HG03457 (cell line): ENCODE data around the gene MED17.

Experiments
- ATAC-seq: cut with Tn5 transposase; IDR thresholded peaks from one replicate; pipeline ENCODE4 v1.9.1; 2021; ENCODE audit warnings: moderate number of reproducible peaks; ENCODE audit not compliant: unreplicated experiment

MED17 gene

GRCh38 chr11:93814966-93815633 is 31.0 kb downstream of the MED17 start:
- ATAC-seq = no peak

DNA sequence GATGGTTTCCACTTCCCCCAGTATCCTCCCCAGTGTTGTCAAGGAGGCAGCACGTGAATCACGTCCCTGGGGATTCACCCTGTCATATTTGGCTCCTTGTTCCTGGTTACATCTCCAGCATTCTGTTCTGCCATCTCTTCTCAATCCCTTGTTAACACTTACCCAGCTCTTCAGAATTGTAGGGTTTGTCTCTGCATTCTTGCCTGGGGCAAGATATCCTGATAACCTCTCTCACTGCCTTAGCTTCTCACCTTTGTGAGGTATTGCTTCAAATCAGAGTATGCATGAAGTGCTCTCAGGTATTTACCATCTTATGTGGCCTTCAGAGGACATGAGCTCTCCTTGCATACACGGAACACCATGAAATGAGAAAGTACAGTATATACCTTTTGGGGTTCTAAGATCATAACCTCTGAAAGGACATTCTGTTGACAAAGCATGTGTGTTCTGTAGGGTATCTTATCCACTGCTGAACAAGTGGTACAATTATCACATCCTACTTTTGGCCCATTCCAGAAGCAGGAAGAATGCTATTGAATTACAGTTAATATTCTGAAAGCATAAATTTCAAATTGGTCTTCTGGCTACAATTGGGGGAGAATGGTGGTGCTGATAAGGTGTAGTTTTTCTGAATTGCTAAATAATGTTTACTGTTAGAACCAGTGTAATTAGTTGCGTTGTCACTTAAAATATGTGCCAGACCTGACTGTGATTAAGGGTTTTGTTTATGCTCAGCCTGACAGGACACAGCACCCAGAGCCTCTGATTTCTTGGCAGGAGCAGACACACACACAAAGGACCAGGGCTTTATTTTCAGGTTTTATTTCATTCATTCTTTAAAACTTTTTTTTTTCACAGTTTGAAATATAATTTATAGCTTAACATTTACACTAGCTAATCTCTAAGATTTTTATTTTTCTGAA is 33.6 kb downstream of the MED17 start:
- ATAC-seq = no peak

GRCh38 chr11:93819966-93820695 is 36.0 kb downstream of the MED17 start:
- ATAC-seq = no peak

GRCh38 chr11:93820847-93821246 is 36.8 kb downstream of the MED17 start:
- ATAC-seq = no peak

GRCh38 chr11:93821617-93822016 is 37.5 kb downstream of the MED17 start:
- ATAC-seq = no peak

- ATAC-seq = no peak
These were observed 38.3 kb downstream of the MED17 start for GRCh38 chr11:93822359-93822758.

- ATAC-seq = no peak
These were observed 39.1 kb downstream of the MED17 start for GRCh38 chr11:93823210-93823609.

DNA sequence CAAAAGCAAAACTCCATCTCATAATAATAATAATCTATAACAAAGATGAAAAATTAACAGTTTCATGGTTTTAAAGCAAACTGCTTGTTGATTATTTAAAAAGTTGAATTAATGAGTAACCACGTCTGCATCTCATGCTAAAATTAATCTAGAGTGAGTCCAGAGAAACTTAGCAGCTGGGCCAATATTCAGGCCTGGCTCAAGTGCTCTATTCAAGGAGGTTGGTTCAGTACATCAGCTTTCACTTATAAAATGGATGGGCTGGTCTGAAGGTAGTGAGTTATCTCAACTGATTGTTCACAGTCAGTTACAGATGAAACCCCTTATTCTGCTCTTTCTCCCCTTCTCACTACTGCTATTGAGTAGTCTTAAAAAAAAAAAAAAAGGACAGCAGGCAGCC is 43.3 kb downstream of the MED17 start:
- no peak for ATAC-seq

GRCh38 chr11:93829598-93829997 is 45.5 kb downstream of the MED17 start:
- no peak for ATAC-seq

GRCh38 chr11:93831343-93832127 is 47.5 kb downstream of the MED17 start:
- no peak for ATAC-seq

- no peak for ATAC-seq
These were observed 48.7 kb downstream of the MED17 start for GRCh38 chr11:93832780-93833179.

DNA sequence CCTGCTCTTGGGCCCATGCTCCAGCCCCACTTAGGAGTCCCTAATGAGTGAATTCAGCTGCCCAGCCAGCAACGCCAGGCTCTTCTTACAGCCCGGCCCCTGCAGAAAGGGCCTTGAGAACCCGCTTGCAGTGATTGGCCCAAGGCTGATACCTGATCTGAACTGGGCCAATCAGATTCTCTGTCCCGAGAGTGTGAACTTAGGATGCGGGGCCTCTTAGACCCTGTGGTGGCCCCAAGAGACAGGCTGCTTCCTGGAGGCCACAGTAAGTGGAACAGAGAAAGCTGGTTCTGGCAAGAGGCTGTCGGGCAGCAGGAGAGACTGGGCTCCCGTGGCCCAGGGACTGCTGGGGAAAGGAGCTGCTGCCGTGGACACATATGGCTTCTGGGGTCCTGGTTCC is 54.9 kb downstream of the MED17 start:
- ATAC-seq = no peak

GRCh38 chr11:93840180-93840579 is 56.1 kb downstream of the MED17 start:
- no peak for ATAC-seq

- ATAC-seq = no peak
These were observed 56.9 kb downstream of the MED17 start for GRCh38 chr11:93840981-93841380.

- no peak for ATAC-seq
These were observed 57.4 kb downstream of the MED17 start for GRCh38 chr11:93841446-93841845.

- no peak for ATAC-seq
These were observed 58.0 kb downstream of the MED17 start for GRCh38 chr11:93842034-93842433.

GRCh38 chr11:93842461-93842860 is 58.4 kb downstream of the MED17 start:
- no peak for ATAC-seq

DNA sequence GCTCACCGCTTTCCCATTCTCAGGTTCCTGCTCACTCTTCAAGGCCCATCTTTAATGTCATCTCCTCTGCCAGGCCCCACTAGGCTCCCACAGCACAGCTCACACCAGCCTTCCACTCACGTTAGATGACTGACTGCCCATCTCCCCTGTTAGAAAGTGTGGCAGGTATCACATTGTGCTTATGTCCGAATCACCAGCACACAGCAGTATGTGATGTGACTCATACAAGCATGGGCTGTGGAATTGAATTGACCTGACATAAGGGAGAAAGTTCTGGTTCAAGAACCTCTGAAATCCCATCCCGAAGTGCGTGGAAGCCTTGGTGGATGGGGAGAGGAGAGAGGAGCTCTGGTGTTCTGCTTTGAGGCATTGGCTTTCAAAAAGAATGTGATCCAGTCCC is 59.8 kb downstream of the MED17 start:
- no peak for ATAC-seq

DNA sequence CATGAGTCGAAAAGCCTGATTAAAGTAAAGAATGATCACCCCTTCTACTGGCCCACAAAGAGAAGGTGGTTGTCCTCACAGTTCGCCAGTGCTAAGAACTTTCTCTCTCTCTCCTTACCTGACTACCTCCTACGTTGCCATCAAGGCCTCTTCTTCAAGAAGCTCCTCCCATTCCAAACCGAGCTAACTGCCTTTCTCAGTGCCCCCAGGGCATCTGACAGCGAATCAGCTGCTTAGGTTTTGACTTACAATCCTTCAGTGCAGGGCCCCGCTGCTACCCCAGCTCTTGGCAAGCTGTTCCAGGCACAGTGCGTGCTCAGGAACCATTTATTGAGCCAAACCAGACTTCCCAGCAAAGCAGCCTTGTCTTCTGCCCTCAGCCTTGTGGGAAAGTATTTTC is 60.5 kb downstream of the MED17 start:
- ATAC-seq = no peak

- ATAC-seq = no peak
These were observed 61.4 kb downstream of the MED17 start for GRCh38 chr11:93845181-93846092.
